HEK293T (cell line): ENCODE results near the gene AMPD1.
A peak's percentile ranks its signal among the peaks of the same experiment; 100 is the strongest.

Experiments used
- BHLHE40 ChIP-seq: fragments of 450-650 bp; IDR thresholded peaks from 2 replicates; pipeline ENCODE4 v1.6.1; 2016; ENCODE audit warnings: mild to moderate bottlenecking, moderate library complexity, borderline replicate concordance
- ELF4 ChIP-seq: fragments of 450-650 bp; IDR thresholded peaks from 2 replicates; pipeline ENCODE4 v1.6.1; 2017; ENCODE audit warnings: antibody characterized with exemption
- FOXA1 ChIP-seq: fragments of 450-650 bp; IDR thresholded peaks from 2 replicates; pipeline ENCODE4 v1.6.1; 2016; ENCODE audit warnings: mild to moderate bottlenecking
- FOXK2 ChIP-seq: fragments of 450-650 bp; IDR thresholded peaks from 2 replicates; pipeline ENCODE4 v1.6.1; 2016; ENCODE audit warnings: mild to moderate bottlenecking
- FOXM1 ChIP-seq: fragments of 450-650 bp; IDR thresholded peaks from 2 replicates; pipeline ENCODE4 v1.6.1; 2017; ENCODE audit warnings: mild to moderate bottlenecking, borderline replicate concordance
- HDGF ChIP-seq: fragments of 450-650 bp; IDR thresholded peaks from 2 replicates; pipeline ENCODE4 v1.6.1; 2017; ENCODE audit warnings: antibody characterized with exemption, borderline replicate concordance
- L3MBTL2 ChIP-seq: fragments of 450-650 bp; conservative IDR thresholded peaks from 2 replicates; pipeline ENCODE4 v1.6.1; 2016; ENCODE audit warnings: mild to moderate bottlenecking
- LEF1 ChIP-seq: fragments of 450-650 bp; IDR thresholded peaks from 2 replicates; pipeline ENCODE4 v1.6.1; 2017; ENCODE audit warnings: mild to moderate bottlenecking, borderline replicate concordance
- NFRKB ChIP-seq: fragments of 450-650 bp; IDR thresholded peaks from 2 replicates; pipeline ENCODE4 v1.6.1; 2016; ENCODE audit warnings: mild to moderate bottlenecking, moderate library complexity
- SP1 ChIP-seq: fragments of 450-650 bp; IDR thresholded peaks from 2 replicates; pipeline ENCODE4 v1.6.1; 2017
- SUZ12 ChIP-seq: fragments of 450-650 bp; IDR thresholded peaks from 2 replicates; pipeline ENCODE4 v1.6.1; 2016; ENCODE audit warnings: mild to moderate bottlenecking
- ZNF384 ChIP-seq: fragments of 450-650 bp; IDR thresholded peaks from 2 replicates; pipeline ENCODE4 v1.6.1; 2016

GRCh38 chr1:114716304-114717170 is 21.2 kb upstream of the AMPD1 start, which contains the start of gene NRAS:
- TF ChIP-seq SP1: no peak
- TF ChIP-seq FOXA1: no peak
- TF ChIP-seq NFRKB: no peak; the same call in 1 of the 2 replicates
- no peak; the same call in 1 of the 2 replicates for TF ChIP-seq FOXM1
- TF ChIP-seq SUZ12: no peak
- TF ChIP-seq BHLHE40: no peak
- no peak for TF ChIP-seq LEF1
- peak; percentile 37 for TF ChIP-seq L3MBTL2
- no peak for TF ChIP-seq ZNF384
- peak; percentile 81 for TF ChIP-seq ELF4
- TF ChIP-seq HDGF: no peak
- TF ChIP-seq FOXK2: peak; percentile 74
